GM23338 (cell line): ENCODE data around the gene SNX11. TPM values are rescaled to one million over a fixed set of nuclear protein-coding genes. Genes with fewer than 3 reads are reported as not detected.
A peak's percentile ranks its signal among the peaks of the same experiment; 100 is the strongest.

ENCODE experiments used
- ATAC-seq: fragments of 200-7000 bp; cut with Tn5 transposase; 3 replicates; pipeline ENCODE4 v1.9.1; 2020
- DNase-seq: peaks from one replicate; pipeline ENCODE4 v3.0.0-alpha.2; 2015; ENCODE audit warnings: low spot score
- H2AFZ ChIP-seq: fragments of 200-600 bp; sonication (generic); 2 replicates; pipeline ENCODE4 v1.8.0; 2016; ENCODE audit warnings: antibody characterized with exemption, mild to moderate bottlenecking, moderate library complexity
- H3F3A ChIP-seq: fragments of 200-600 bp; sonication (generic); replicated peaks from 2 replicates; pipeline ENCODE4 v1.8.0; 2017; ENCODE audit warnings: antibody characterized with exemption, mixed run types, low read depth
- H3K27ac ChIP-seq: fragments of 200-600 bp; sonication (generic); 2 replicates; pipeline ENCODE4 v1.6.1; 2016; ENCODE audit warnings: low read depth
- H3K27me3 ChIP-seq: fragments of 200-600 bp; sonication (generic); 2 replicates; pipeline ENCODE4 v1.8.0; 2016; ENCODE audit warnings: mild to moderate bottlenecking, mixed run types, moderate library complexity; ENCODE audit not compliant: insufficient read depth
- H3K36me3 ChIP-seq: fragments of 200-600 bp; sonication (generic); 2 replicates; pipeline ENCODE4 v1.8.0; 2016; ENCODE audit warnings: mild to moderate bottlenecking; ENCODE audit not compliant: insufficient read depth
- H3K4me1 ChIP-seq: fragments of 200-600 bp; sonication (generic); 2 replicates; pipeline ENCODE4 v1.8.0; 2016; ENCODE audit warnings: mild to moderate bottlenecking, moderate library complexity; ENCODE audit not compliant: insufficient read depth
- H3K4me2 ChIP-seq: fragments of 200-600 bp; sonication (generic); 2 replicates; pipeline ENCODE4 v1.7.1; 2017; ENCODE audit warnings: mixed run types
- H3K4me3 ChIP-seq: fragments of 200-600 bp; sonication (generic); 2 replicates; pipeline ENCODE4 v1.6.1; 2016; ENCODE audit warnings: mixed run types
- H3K79me2 ChIP-seq: fragments of 200-600 bp; sonication (generic); replicated peaks from 2 replicates; pipeline ENCODE4 v1.8.0; 2017; ENCODE audit warnings: mild to moderate bottlenecking; ENCODE audit not compliant: insufficient read depth
- H3K9me2 ChIP-seq: fragments of 200-600 bp; sonication (generic); 2 replicates; pipeline ENCODE4 v1.8.0; 2017; ENCODE audit not compliant: insufficient read depth
- H4K20me1 ChIP-seq: fragments of 200-600 bp; sonication (generic); replicated peaks from 2 replicates; pipeline ENCODE4 v1.8.0; 2017; ENCODE audit warnings: mild to moderate bottlenecking; ENCODE audit not compliant: insufficient read depth
- H3K27ac Mint-ChIP-seq: 2 replicates; pipeline ENCODE4 v1.8.0; 2020; ENCODE audit warnings: inconsistent platforms, mild to moderate bottlenecking, moderate library complexity, mixed read lengths
- H3K27me3 Mint-ChIP-seq: 3 replicates; pipeline ENCODE4 v1.8.0; 2022; ENCODE audit warnings: low read depth, mild to moderate bottlenecking, moderate library complexity, mixed read lengths, inconsistent platforms; ENCODE audit not compliant: insufficient read depth, poor library complexity
- H3K36me3 Mint-ChIP-seq: 3 replicates; pipeline ENCODE4 v1.8.0; 2021; ENCODE audit warnings: low read depth, mild to moderate bottlenecking, inconsistent platforms, moderate library complexity, mixed read lengths
- H3K4me1 Mint-ChIP-seq: 3 replicates; pipeline ENCODE4 v1.8.0; 2020; ENCODE audit warnings: mild to moderate bottlenecking, inconsistent platforms, mixed read lengths
- H3K4me3 Mint-ChIP-seq: 3 replicates; pipeline ENCODE4 v1.8.0; 2021; ENCODE audit warnings: moderate library complexity, mild to moderate bottlenecking, inconsistent platforms, mixed read lengths
- H3K9me3 Mint-ChIP-seq: 3 replicates; pipeline ENCODE4 v1.8.0; 2020; ENCODE audit warnings: moderate library complexity, mild to moderate bottlenecking, inconsistent platforms, mixed read lengths
- CREB1 ChIP-seq: fragments of 250-450 bp; sonication (Bioruptor Pico); IDR thresholded peaks from 2 replicates; pipeline ENCODE4 v1.5.0; 2020; ENCODE audit warnings: low read depth, mild to moderate bottlenecking, moderate library complexity
- CTCF ChIP-seq, 2 experiments: fragments of 200-600 bp in 1 of 2; sonication (generic) in 1 of 2; conservative IDR thresholded peaks; 2 replicates each; pipeline versions ENCODE4 v1.5.1 to v1.6.1; 2016 to 2017; ENCODE audit warnings: antibody characterized with exemption in 2 of 2, low read depth in 2 of 2, mild to moderate bottlenecking in 2 of 2, moderate library complexity in 1 of 2
- ETS1 ChIP-seq: IDR thresholded peaks from 2 replicates; pipeline ENCODE4 v1.6.1; 2016; ENCODE audit warnings: antibody characterized with exemption
- EZH2 ChIP-seq: fragments of 200-600 bp; sonication (generic); IDR thresholded peaks from one replicate; pipeline ENCODE4 v1.8.0; 2017; ENCODE audit warnings: antibody characterized with exemption, mild to moderate bottlenecking, low read depth; ENCODE audit not compliant: unreplicated experiment
- EZH2phosphoT487 ChIP-seq: fragments of 200-600 bp; sonication (generic); IDR thresholded peaks from one replicate; pipeline ENCODE4 v1.8.1; 2018; ENCODE audit warnings: antibody characterized with exemption; ENCODE audit not compliant: unreplicated experiment
- JUNB ChIP-seq: IDR thresholded peaks from one replicate; pipeline ENCODE4 v1.6.1; 2016; ENCODE audit warnings: antibody characterized with exemption; ENCODE audit not compliant: unreplicated experiment
- NANOG ChIP-seq: IDR thresholded peaks from 2 replicates; pipeline ENCODE4 v1.6.1; 2016; ENCODE audit warnings: antibody characterized with exemption, borderline replicate concordance
- POLR2AphosphoS5 ChIP-seq: IDR thresholded peaks from 2 replicates; pipeline ENCODE4 v1.6.1; 2016; ENCODE audit warnings: antibody characterized with exemption, low read depth
- STAT1 ChIP-seq: IDR thresholded peaks from one replicate; pipeline ENCODE4 v1.6.1; 2016; ENCODE audit warnings: antibody characterized with exemption; ENCODE audit not compliant: unreplicated experiment
- ZNF114 ChIP-seq: fragments of 250-450 bp; sonication (Bioruptor Pico); IDR thresholded peaks from 2 replicates; pipeline ENCODE4 v1.5.0; 2020; ENCODE audit warnings: mild to moderate bottlenecking, moderate library complexity
- ZNF331 ChIP-seq: fragments of 250-450 bp; sonication (Bioruptor Pico); IDR thresholded peaks from 2 replicates; pipeline ENCODE4 v1.5.0; 2020; ENCODE audit warnings: low read depth, mild to moderate bottlenecking, moderate library complexity
- ZNF462 ChIP-seq: fragments of 250-450 bp; sonication (Bioruptor Pico); IDR thresholded peaks from 2 replicates; pipeline ENCODE4 v1.5.0; 2020; ENCODE audit warnings: mild to moderate bottlenecking, moderate library complexity
- polyA plus RNA-seq: library from polyadenylated mRNA; unstranded; fragments of >200 nt; fragmentation: Nextera tagmentation; extraction: Ambion mirVana; gene quantifications from 2 replicates; pipeline ENCODE4 v1.2.1, GENCODE V29; 2016
- total RNA-seq: library from RNA; depleted of rRNA; stranded (reverse); fragments of >200 nt; shearing (Covaris generic); gene quantifications from 2 replicates; pipeline ENCODE4 v1.2.3, GENCODE V29; 2014
- TF ChIP-seq, protein P1 (sequence below): IDR thresholded peaks from one replicate; pipeline ENCODE4 v1.6.1; 2018; ENCODE audit warnings: antibody characterized with exemption; ENCODE audit not compliant: unreplicated experiment

The SNX11 gene
- total and polyA plus RNA-seq, 2 experiments from 2014 or later: 7.9 to 16.3 TPM

GRCh38 chr17:48162306-48162934, 54.9 kb downstream of the SNX11 start:
- H3K36me3 Mint-ChIP-seq: no peaks in the 10 kb centered on the region
- Histone ChIP-seq H3K27ac (no peak overlapping the region), H2AFZ (no peak overlapping the region), H3K27me3 (peaks cover 17% of the 10 kb centered on the region), H3K79me2 (no peaks in the 10 kb centered on the region), H4K20me1 (no peaks in the 10 kb centered on the region), H3K4me1 (peaks cover 50% of the 10 kb centered on the region), H3K36me3 (no peaks in the 10 kb centered on the region), H3K4me3 (no peak overlapping the region), H3K4me2 (peak overlapping the region; percentile 55; the same call in 1 of the 2 replicates), H3K9me2 (no peaks in the 10 kb centered on the region), H3F3A (peaks cover 9% of the 10 kb centered on the region)
- H3K4me1 Mint-ChIP-seq: peaks cover 49% of the 10 kb centered on the region
- peaks cover 5% of the 10 kb centered on the region; the same call in 2 of the 3 replicates for H3K9me3 Mint-ChIP-seq
- no peak overlapping the region for H3K27ac Mint-ChIP-seq
- DNase-seq (no peak), ATAC-seq (no peak)
- TF ChIP-seq ZNF331 (no peak), EZH2 (no peak), ETS1 (no peak), JUNB (no peak), EZH2phosphoT487 (no peak), ZNF462 (CRISPR knock-in tag) (no peak), NANOG (no peak), STAT1 (no peak), CTCF (conservative IDR thresholded peaks at IDR 0.05; ENCODE audit: low read depth in 2 of 2) (no peak), POLR2AphosphoS5 (no peak), CREB1 (CRISPR knock-in tag) (no peak), ZNF114 (no peak)
- TF ChIP-seq, protein P1, sequence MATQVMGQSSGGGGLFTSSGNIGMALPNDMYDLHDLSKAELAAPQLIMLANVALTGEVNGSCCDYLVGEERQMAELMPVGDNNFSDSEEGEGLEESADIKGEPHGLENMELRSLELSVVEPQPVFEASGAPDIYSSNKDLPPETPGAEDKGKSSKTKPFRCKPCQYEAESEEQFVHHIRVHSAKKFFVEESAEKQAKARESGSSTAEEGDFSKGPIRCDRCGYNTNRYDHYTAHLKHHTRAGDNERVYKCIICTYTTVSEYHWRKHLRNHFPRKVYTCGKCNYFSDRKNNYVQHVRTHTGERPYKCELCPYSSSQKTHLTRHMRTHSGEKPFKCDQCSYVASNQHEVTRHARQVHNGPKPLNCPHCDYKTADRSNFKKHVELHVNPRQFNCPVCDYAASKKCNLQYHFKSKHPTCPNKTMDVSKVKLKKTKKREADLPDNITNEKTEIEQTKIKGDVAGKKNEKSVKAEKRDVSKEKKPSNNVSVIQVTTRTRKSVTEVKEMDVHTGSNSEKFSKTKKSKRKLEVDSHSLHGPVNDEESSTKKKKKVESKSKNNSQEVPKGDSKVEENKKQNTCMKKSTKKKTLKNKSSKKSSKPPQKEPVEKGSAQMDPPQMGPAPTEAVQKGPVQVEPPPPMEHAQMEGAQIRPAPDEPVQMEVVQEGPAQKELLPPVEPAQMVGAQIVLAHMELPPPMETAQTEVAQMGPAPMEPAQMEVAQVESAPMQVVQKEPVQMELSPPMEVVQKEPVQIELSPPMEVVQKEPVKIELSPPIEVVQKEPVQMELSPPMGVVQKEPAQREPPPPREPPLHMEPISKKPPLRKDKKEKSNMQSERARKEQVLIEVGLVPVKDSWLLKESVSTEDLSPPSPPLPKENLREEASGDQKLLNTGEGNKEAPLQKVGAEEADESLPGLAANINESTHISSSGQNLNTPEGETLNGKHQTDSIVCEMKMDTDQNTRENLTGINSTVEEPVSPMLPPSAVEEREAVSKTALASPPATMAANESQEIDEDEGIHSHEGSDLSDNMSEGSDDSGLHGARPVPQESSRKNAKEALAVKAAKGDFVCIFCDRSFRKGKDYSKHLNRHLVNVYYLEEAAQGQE: no peak
- H3K27me3 Mint-ChIP-seq: peaks cover 55% of the 10 kb centered on the region
- H3K4me3 Mint-ChIP-seq: no peak overlapping the region
